Measurements from ENCODE around the gene ARRDC5.

ARRDC5 gene

GRCh38 chr19:4911786-4912672 is 9.3 kb upstream of the ARRDC5 start:
- Histone ChIP-seq H3K27ac (ENCODE audit: low read depth, low read length) (peak overlapping the region; percentile 78), H3K9ac (ENCODE audit: low read length) (peak overlapping the region; percentile 93), H3K27me3 (ENCODE audit: low read length) (no peaks in the 10 kb centered on the region), H3K4me3 (ENCODE audit: insufficient read depth, low read length, poor library complexity, severe bottlenecking) (peak overlapping the region; percentile 94), H3K9me3 (ENCODE audit: insufficient read depth, low read length) (no peaks in the 10 kb centered on the region), H3F3A (ENCODE audit: insufficient read depth) (peaks cover 21% of the 10 kb centered on the region), H3K4me2 (ENCODE audit: low read depth, low read length, poor library complexity, severe bottlenecking) (peak overlapping the region; percentile 99), H3K79me2 (ENCODE audit: insufficient read depth, low read length) (peaks cover 69% of the 10 kb centered on the region), H3K9me2 (replicated peaks; ENCODE audit: insufficient read depth, low read length) (no peaks in the 10 kb centered on the region), H4K20me1 (ENCODE audit: low read depth, low read length) (peaks cover 2% of the 10 kb centered on the region; the same call in 1 of the 2 replicates), H3K36me3 (ENCODE audit: low read length) (peaks cover 13% of the 10 kb centered on the region; the same call in 1 of the 2 replicates), H2AFZ (ENCODE audit: low read depth, low read length, severe bottlenecking) (no peak overlapping the region)
- TF ChIP-seq EZH2phosphoT487 (conservative IDR thresholded peaks at IDR 0.05; ENCODE audit: low read length) (no peak), CTCF (IDR thresholded peaks at IDR 0.05; ENCODE audit: insufficient read depth, low read length, poor library complexity, severe bottlenecking) (peak; percentile 50)

- Histone ChIP-seq H3K4me2 (ENCODE audit: low read depth, low read length, poor library complexity, severe bottlenecking) (peak overlapping the region; percentile 99), H2AFZ (ENCODE audit: low read depth, low read length, severe bottlenecking) (peak overlapping the region; percentile 8), H3F3A (ENCODE audit: insufficient read depth) (peaks cover 25% of the 10 kb centered on the region), H4K20me1 (ENCODE audit: low read depth, low read length) (peaks cover 2% of the 10 kb centered on the region; the same call in 1 of the 2 replicates), H3K9me3 (ENCODE audit: insufficient read depth, low read length) (no peaks in the 10 kb centered on the region), H3K9ac (ENCODE audit: low read length) (peak overlapping the region; percentile 93), H3K27me3 (ENCODE audit: low read length) (no peaks in the 10 kb centered on the region), H3K36me3 (ENCODE audit: low read length) (peaks cover 13% of the 10 kb centered on the region; the same call in 1 of the 2 replicates), H3K4me3 (ENCODE audit: insufficient read depth, low read length, poor library complexity, severe bottlenecking) (peak overlapping the region; percentile 94), H3K79me2 (ENCODE audit: insufficient read depth, low read length) (peaks cover 62% of the 10 kb centered on the region), H3K27ac (ENCODE audit: low read depth, low read length) (peak overlapping the region; percentile 78), H3K9me2 (replicated peaks; ENCODE audit: insufficient read depth, low read length) (no peaks in the 10 kb centered on the region)
- TF ChIP-seq CTCF (IDR thresholded peaks at IDR 0.05; ENCODE audit: insufficient read depth, low read length, poor library complexity, severe bottlenecking) (no peak), EZH2phosphoT487 (conservative IDR thresholded peaks at IDR 0.05; ENCODE audit: low read length) (no peak)
Observed at GRCh38 chr19:4911314-4911713, 8.6 kb upstream of the ARRDC5 start.

- Histone ChIP-seq H3K27ac (ENCODE audit: low read depth, low read length) (peak overlapping the region; percentile 78), H3K9ac (ENCODE audit: low read length) (peak overlapping the region; percentile 93), H3K27me3 (ENCODE audit: low read length) (no peaks in the 10 kb centered on the region), H4K20me1 (ENCODE audit: low read depth, low read length) (0 out of 2 replicates have a peak, but pooled peaks cover 2% of the 10 kb centered on the region), H2AFZ (ENCODE audit: low read depth, low read length, severe bottlenecking) (peak overlapping the region; percentile 8), H3K4me3 (ENCODE audit: insufficient read depth, low read length, poor library complexity, severe bottlenecking) (peak overlapping the region; percentile 94), H3K9me3 (ENCODE audit: insufficient read depth, low read length) (no peaks in the 10 kb centered on the region), H3K36me3 (ENCODE audit: low read length) (peaks cover 13% of the 10 kb centered on the region; the same call in 1 of the 2 replicates), H3F3A (ENCODE audit: insufficient read depth) (peaks cover 25% of the 10 kb centered on the region), H3K9me2 (replicated peaks; ENCODE audit: insufficient read depth, low read length) (no peaks in the 10 kb centered on the region), H3K79me2 (ENCODE audit: insufficient read depth, low read length) (peaks cover 56% of the 10 kb centered on the region), H3K4me2 (ENCODE audit: low read depth, low read length, poor library complexity, severe bottlenecking) (peak overlapping the region; percentile 99)
- TF ChIP-seq EZH2phosphoT487 (conservative IDR thresholded peaks at IDR 0.05; ENCODE audit: low read length) (no peak), CTCF (IDR thresholded peaks at IDR 0.05; ENCODE audit: insufficient read depth, low read length, poor library complexity, severe bottlenecking) (no peak)
Observed at GRCh38 chr19:4910594-4911281, 8.0 kb upstream of the ARRDC5 start.
